Lower leg skin (tissue), 3 donors: Measurements from ENCODE around the gene CFD.

ENCODE experiments used
- CTCF ChIP-seq, 3 donors: fragments of 450-650 bp; IDR thresholded peaks; one replicate each; pipeline ENCODE4 v1.5.1; 2016; ENCODE audit warnings: antibody characterized with exemption in 3 of 3, mild to moderate bottlenecking in 3 of 3, moderate library complexity in 2 of 3
- POLR2A ChIP-seq, 2 donors: fragments of 450-650 bp; IDR thresholded peaks; one replicate each; pipeline ENCODE4 v1.6.1; 2016 to 2017; ENCODE audit warnings: antibody characterized with exemption in 2 of 2, mild to moderate bottlenecking in 1 of 2, moderate library complexity in 1 of 2

DNA sequence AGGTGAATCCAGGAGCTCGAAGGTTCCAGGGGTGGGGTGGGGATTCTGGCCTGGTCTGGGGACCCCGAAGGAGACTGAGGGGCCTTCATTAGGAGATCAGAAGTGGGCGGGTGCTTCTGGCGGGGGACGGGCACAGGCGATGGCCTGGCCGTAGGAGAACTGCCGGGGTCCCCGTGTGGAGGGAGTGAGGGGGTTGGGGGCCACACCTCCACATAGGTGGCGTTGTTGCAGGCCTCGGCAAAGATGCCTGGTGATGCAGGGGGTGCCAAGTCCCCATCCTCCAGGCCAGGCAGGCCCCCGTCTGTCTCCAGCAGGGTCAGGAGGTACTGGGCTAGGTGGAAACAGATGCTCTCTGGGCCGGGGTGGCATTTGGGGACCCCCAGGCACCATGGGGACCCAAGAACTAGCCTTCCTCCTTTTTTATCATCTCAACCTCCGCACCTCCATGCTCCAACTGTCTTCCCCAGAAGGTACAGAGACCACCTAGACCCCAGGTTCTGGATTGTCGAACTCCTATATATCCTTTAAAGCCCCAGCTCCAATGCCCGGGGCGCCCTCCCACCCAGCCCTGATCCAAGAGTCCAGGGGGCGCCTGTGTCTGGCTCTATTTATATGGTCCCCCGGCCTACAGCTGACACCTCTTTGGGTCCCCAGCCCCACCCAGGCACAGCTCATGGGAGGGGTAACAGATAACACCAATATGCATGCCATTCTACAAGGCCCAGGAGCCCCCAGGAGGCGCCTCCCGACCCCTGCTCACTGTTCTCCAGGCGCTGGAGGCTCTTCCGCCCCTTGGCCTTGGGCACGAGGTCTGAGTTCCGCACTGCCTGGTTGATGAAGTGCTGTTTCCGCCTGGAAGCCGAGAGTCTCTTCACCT, 42.0 kb downstream of the CFD start:
- TF ChIP-seq CTCF (IDR thresholded peaks at IDR 0.05) (no peak), POLR2A (IDR thresholded peaks at IDR 0.05) (no peak)
